ENCODE measurements around the gene BANP.
A peak's percentile ranks its signal among the peaks of the same experiment; 100 is the strongest.

Gene BANP

GRCh38 chr16:87947356-87948118, 3.7 kb upstream of the BANP start:
- Histone ChIP-seq H3K36me3 (ENCODE audit: control insufficient read depth, insufficient read depth, low read length) (no peaks in the 10 kb centered on the region), H3K4me3 (ENCODE audit: low read length) (no peak overlapping the region), H3K27ac (ENCODE audit: low read depth, low read length) (no peak overlapping the region), H3K27me3 (ENCODE audit: control insufficient read depth, insufficient read depth, low read length) (no peaks in the 10 kb centered on the region), H3K9ac (ENCODE audit: low read length) (no peak overlapping the region), H3K4me1 (ENCODE audit: control insufficient read depth, insufficient read depth, low read length) (peaks cover 5% of the 10 kb centered on the region)

GRCh38 chr16:87948119-87948545, 3.1 kb upstream of the BANP start:
- Histone ChIP-seq H3K36me3 (ENCODE audit: control insufficient read depth, insufficient read depth, low read length) (no peaks in the 10 kb centered on the region), H3K27ac (ENCODE audit: low read depth, low read length) (no peak overlapping the region), H3K4me1 (ENCODE audit: control insufficient read depth, insufficient read depth, low read length) (peaks cover 5% of the 10 kb centered on the region), H3K4me3 (ENCODE audit: low read length) (no peak overlapping the region), H3K27me3 (ENCODE audit: control insufficient read depth, insufficient read depth, low read length) (no peaks in the 10 kb centered on the region), H3K9ac (ENCODE audit: low read length) (no peak overlapping the region)

- no peak overlapping the region for H3K4me3 ChIP-seq (ENCODE audit: low read length)
- H3K36me3 ChIP-seq (ENCODE audit: control insufficient read depth, insufficient read depth, low read length) = no peaks in the 10 kb centered on the region
- H3K27me3 ChIP-seq (ENCODE audit: control insufficient read depth, insufficient read depth, low read length) = no peaks in the 10 kb centered on the region
- no peak overlapping the region for H3K27ac ChIP-seq (ENCODE audit: low read depth, low read length)
- H3K9ac ChIP-seq (ENCODE audit: low read length) = no peak overlapping the region
- peaks cover 5% of the 10 kb centered on the region for H3K4me1 ChIP-seq (ENCODE audit: control insufficient read depth, insufficient read depth, low read length)
Measured at GRCh38 chr16:87948735-87949070, 2.5 kb upstream of the BANP start.

- Histone ChIP-seq H3K4me3 (ENCODE audit: low read length) (no peak overlapping the region), H3K4me1 (ENCODE audit: control insufficient read depth, insufficient read depth, low read length) (peaks cover 5% of the 10 kb centered on the region), H3K36me3 (ENCODE audit: control insufficient read depth, insufficient read depth, low read length) (no peaks in the 10 kb centered on the region), H3K9ac (ENCODE audit: low read length) (no peak overlapping the region), H3K27ac (ENCODE audit: low read depth, low read length) (no peak overlapping the region), H3K27me3 (ENCODE audit: control insufficient read depth, insufficient read depth, low read length) (no peaks in the 10 kb centered on the region)
Measured at GRCh38 chr16:87949071-87949744, 2.0 kb upstream of the BANP start.

- H3K4me3 ChIP-seq (ENCODE audit: low read length) = peak overlapping the region; percentile 83
- H3K9ac ChIP-seq (ENCODE audit: low read length) = peak overlapping the region; percentile 92
- peaks cover 3% of the 10 kb centered on the region for H3K4me1 ChIP-seq (ENCODE audit: control insufficient read depth, insufficient read depth, low read length)
- H3K27me3 ChIP-seq (ENCODE audit: control insufficient read depth, insufficient read depth, low read length) = no peaks in the 10 kb centered on the region
- no peaks in the 10 kb centered on the region for H3K36me3 ChIP-seq (ENCODE audit: control insufficient read depth, insufficient read depth, low read length)
- H3K27ac ChIP-seq (ENCODE audit: low read depth, low read length) = peak overlapping the region; percentile 98
Measured at GRCh38 chr16:87951552-87952538, 611 bp downstream of the BANP start.

- Histone ChIP-seq H3K27me3 (ENCODE audit: control insufficient read depth, insufficient read depth, low read length) (no peaks in the 10 kb centered on the region), H3K36me3 (ENCODE audit: control insufficient read depth, insufficient read depth, low read length) (no peaks in the 10 kb centered on the region), H3K9ac (ENCODE audit: low read length) (no peak overlapping the region), H3K4me3 (ENCODE audit: low read length) (peak overlapping the region; percentile 83), H3K27ac (ENCODE audit: low read depth, low read length) (no peak overlapping the region), H3K4me1 (ENCODE audit: control insufficient read depth, insufficient read depth, low read length) (peaks cover 3% of the 10 kb centered on the region)
Measured at GRCh38 chr16:87952751-87953150, 1.5 kb downstream of the BANP start.

GRCh38 chr16:87953308-87954215, 2.3 kb downstream of the BANP start:
- no peaks in the 10 kb centered on the region for H3K36me3 ChIP-seq (ENCODE audit: control insufficient read depth, insufficient read depth, low read length)
- H3K4me1 ChIP-seq (ENCODE audit: control insufficient read depth, insufficient read depth, low read length) = peaks cover 3% of the 10 kb centered on the region
- no peak overlapping the region for H3K9ac ChIP-seq (ENCODE audit: low read length)
- no peak overlapping the region for H3K4me3 ChIP-seq (ENCODE audit: low read length)
- H3K27me3 ChIP-seq (ENCODE audit: control insufficient read depth, insufficient read depth, low read length) = no peaks in the 10 kb centered on the region
- no peak overlapping the region for H3K27ac ChIP-seq (ENCODE audit: low read depth, low read length)

- Histone ChIP-seq H3K36me3 (ENCODE audit: control insufficient read depth, insufficient read depth, low read length) (no peaks in the 10 kb centered on the region), H3K27ac (ENCODE audit: low read depth, low read length) (no peak overlapping the region), H3K9ac (ENCODE audit: low read length) (no peak overlapping the region), H3K4me1 (ENCODE audit: control insufficient read depth, insufficient read depth, low read length) (peaks cover 3% of the 10 kb centered on the region), H3K4me3 (ENCODE audit: low read length) (no peak overlapping the region), H3K27me3 (ENCODE audit: control insufficient read depth, insufficient read depth, low read length) (no peaks in the 10 kb centered on the region)
Measured at GRCh38 chr16:87954361-87954760, 3.1 kb downstream of the BANP start.

- no peak overlapping the region for H3K9ac ChIP-seq (ENCODE audit: low read length)
- H3K4me3 ChIP-seq (ENCODE audit: low read length) = no peak overlapping the region
Measured at GRCh38 chr16:87954826-87955225, 3.6 kb downstream of the BANP start.

GRCh38 chr16:87955302-87956097, 4.3 kb downstream of the BANP start:
- Histone ChIP-seq H3K4me1 (ENCODE audit: control insufficient read depth, insufficient read depth, low read length) (peaks cover 3% of the 10 kb centered on the region), H3K27me3 (ENCODE audit: control insufficient read depth, insufficient read depth, low read length) (no peaks in the 10 kb centered on the region), H3K27ac (ENCODE audit: low read depth, low read length) (no peak overlapping the region), H3K9ac (ENCODE audit: low read length) (no peak overlapping the region), H3K4me3 (ENCODE audit: low read length) (no peak overlapping the region), H3K36me3 (ENCODE audit: control insufficient read depth, insufficient read depth, low read length) (no peaks in the 10 kb centered on the region)

More at GRCh38 chr16:87954826-87955225, 3.6 kb downstream of the BANP start:
- no peak overlapping the region for H3K27ac ChIP-seq (ENCODE audit: low read depth, low read length)
- peaks cover 3% of the 10 kb centered on the region for H3K4me1 ChIP-seq (ENCODE audit: control insufficient read depth, insufficient read depth, low read length)
- H3K36me3 ChIP-seq (ENCODE audit: control insufficient read depth, insufficient read depth, low read length) = no peaks in the 10 kb centered on the region
- no peaks in the 10 kb centered on the region for H3K27me3 ChIP-seq (ENCODE audit: control insufficient read depth, insufficient read depth, low read length)

GRCh38 chr16:87956098-87956364, 4.8 kb downstream of the BANP start:
- Histone ChIP-seq H3K36me3 (ENCODE audit: control insufficient read depth, insufficient read depth, low read length) (no peaks in the 10 kb centered on the region), H3K4me1 (ENCODE audit: control insufficient read depth, insufficient read depth, low read length) (peaks cover 3% of the 10 kb centered on the region), H3K27ac (ENCODE audit: low read depth, low read length) (no peak overlapping the region), H3K4me3 (ENCODE audit: low read length) (no peak overlapping the region), H3K27me3 (ENCODE audit: control insufficient read depth, insufficient read depth, low read length) (no peaks in the 10 kb centered on the region), H3K9ac (ENCODE audit: low read length) (no peak overlapping the region)

Data from rectal smooth muscle tissue (tissue), 1 donor.